GM23338 (cell line): ENCODE results near the gene DDX24. TPM values are rescaled to one million over a fixed set of nuclear protein-coding genes. Genes with fewer than 3 reads are reported as not detected.

Experiments
- ATAC-seq: fragments of 200-7000 bp; cut with Tn5 transposase; 3 replicates; pipeline ENCODE4 v1.9.1; 2020
- DNase-seq: peaks from one replicate; pipeline ENCODE4 v3.0.0-alpha.2; 2015; ENCODE audit warnings: low spot score
- H2AFZ ChIP-seq: fragments of 200-600 bp; sonication (generic); 2 replicates; pipeline ENCODE4 v1.8.0; 2016; ENCODE audit warnings: antibody characterized with exemption, mild to moderate bottlenecking, moderate library complexity
- H3F3A ChIP-seq: fragments of 200-600 bp; sonication (generic); replicated peaks from 2 replicates; pipeline ENCODE4 v1.8.0; 2017; ENCODE audit warnings: antibody characterized with exemption, mixed run types, low read depth
- H3K27ac ChIP-seq: fragments of 200-600 bp; sonication (generic); 2 replicates; pipeline ENCODE4 v1.6.1; 2016; ENCODE audit warnings: low read depth
- H3K27me3 ChIP-seq: fragments of 200-600 bp; sonication (generic); 2 replicates; pipeline ENCODE4 v1.8.0; 2016; ENCODE audit warnings: mild to moderate bottlenecking, mixed run types, moderate library complexity; ENCODE audit not compliant: insufficient read depth
- H3K36me3 ChIP-seq: fragments of 200-600 bp; sonication (generic); 2 replicates; pipeline ENCODE4 v1.8.0; 2016; ENCODE audit warnings: mild to moderate bottlenecking; ENCODE audit not compliant: insufficient read depth
- H3K4me1 ChIP-seq: fragments of 200-600 bp; sonication (generic); 2 replicates; pipeline ENCODE4 v1.8.0; 2016; ENCODE audit warnings: mild to moderate bottlenecking, moderate library complexity; ENCODE audit not compliant: insufficient read depth
- H3K4me2 ChIP-seq: fragments of 200-600 bp; sonication (generic); 2 replicates; pipeline ENCODE4 v1.7.1; 2017; ENCODE audit warnings: mixed run types
- H3K4me3 ChIP-seq: fragments of 200-600 bp; sonication (generic); 2 replicates; pipeline ENCODE4 v1.6.1; 2016; ENCODE audit warnings: mixed run types
- H3K79me2 ChIP-seq: fragments of 200-600 bp; sonication (generic); replicated peaks from 2 replicates; pipeline ENCODE4 v1.8.0; 2017; ENCODE audit warnings: mild to moderate bottlenecking; ENCODE audit not compliant: insufficient read depth
- H3K9me2 ChIP-seq: fragments of 200-600 bp; sonication (generic); 2 replicates; pipeline ENCODE4 v1.8.0; 2017; ENCODE audit not compliant: insufficient read depth
- H4K20me1 ChIP-seq: fragments of 200-600 bp; sonication (generic); replicated peaks from 2 replicates; pipeline ENCODE4 v1.8.0; 2017; ENCODE audit warnings: mild to moderate bottlenecking; ENCODE audit not compliant: insufficient read depth
- H3K27ac Mint-ChIP-seq: 2 replicates; pipeline ENCODE4 v1.8.0; 2020; ENCODE audit warnings: inconsistent platforms, mild to moderate bottlenecking, moderate library complexity, mixed read lengths
- H3K27me3 Mint-ChIP-seq: 3 replicates; pipeline ENCODE4 v1.8.0; 2022; ENCODE audit warnings: low read depth, mild to moderate bottlenecking, moderate library complexity, mixed read lengths, inconsistent platforms; ENCODE audit not compliant: insufficient read depth, poor library complexity
- H3K36me3 Mint-ChIP-seq: 3 replicates; pipeline ENCODE4 v1.8.0; 2021; ENCODE audit warnings: low read depth, mild to moderate bottlenecking, inconsistent platforms, moderate library complexity, mixed read lengths
- H3K4me1 Mint-ChIP-seq: 3 replicates; pipeline ENCODE4 v1.8.0; 2020; ENCODE audit warnings: mild to moderate bottlenecking, inconsistent platforms, mixed read lengths
- H3K4me3 Mint-ChIP-seq: 3 replicates; pipeline ENCODE4 v1.8.0; 2021; ENCODE audit warnings: moderate library complexity, mild to moderate bottlenecking, inconsistent platforms, mixed read lengths
- H3K9me3 Mint-ChIP-seq: 3 replicates; pipeline ENCODE4 v1.8.0; 2020; ENCODE audit warnings: moderate library complexity, mild to moderate bottlenecking, inconsistent platforms, mixed read lengths
- CREB1 ChIP-seq: fragments of 250-450 bp; sonication (Bioruptor Pico); IDR thresholded peaks from 2 replicates; pipeline ENCODE4 v1.5.0; 2020; ENCODE audit warnings: low read depth, mild to moderate bottlenecking, moderate library complexity
- EZH2 ChIP-seq: fragments of 200-600 bp; sonication (generic); IDR thresholded peaks from one replicate; pipeline ENCODE4 v1.8.0; 2017; ENCODE audit warnings: antibody characterized with exemption, mild to moderate bottlenecking, low read depth; ENCODE audit not compliant: unreplicated experiment
- NANOG ChIP-seq: IDR thresholded peaks from 2 replicates; pipeline ENCODE4 v1.6.1; 2016; ENCODE audit warnings: antibody characterized with exemption, borderline replicate concordance
- STAT1 ChIP-seq: IDR thresholded peaks from one replicate; pipeline ENCODE4 v1.6.1; 2016; ENCODE audit warnings: antibody characterized with exemption; ENCODE audit not compliant: unreplicated experiment
- polyA plus RNA-seq: library from polyadenylated mRNA; unstranded; fragments of >200 nt; fragmentation: Nextera tagmentation; extraction: Ambion mirVana; gene quantifications from 2 replicates; pipeline ENCODE4 v1.2.1, GENCODE V29; 2016
- total RNA-seq: library from RNA; depleted of rRNA; stranded (reverse); fragments of >200 nt; shearing (Covaris generic); gene quantifications from 2 replicates; pipeline ENCODE4 v1.2.3, GENCODE V29; 2014
- TF ChIP-seq, protein P1 (sequence below): fragments of 250-450 bp; sonication (Bioruptor Pico); IDR thresholded peaks from 2 replicates; pipeline ENCODE4 v1.5.0; 2020; ENCODE audit warnings: mild to moderate bottlenecking, moderate library complexity

DDX24 gene
- total and polyA plus RNA-seq, 2 experiments from 2014 or later: 150 to 265 TPM

DNA sequence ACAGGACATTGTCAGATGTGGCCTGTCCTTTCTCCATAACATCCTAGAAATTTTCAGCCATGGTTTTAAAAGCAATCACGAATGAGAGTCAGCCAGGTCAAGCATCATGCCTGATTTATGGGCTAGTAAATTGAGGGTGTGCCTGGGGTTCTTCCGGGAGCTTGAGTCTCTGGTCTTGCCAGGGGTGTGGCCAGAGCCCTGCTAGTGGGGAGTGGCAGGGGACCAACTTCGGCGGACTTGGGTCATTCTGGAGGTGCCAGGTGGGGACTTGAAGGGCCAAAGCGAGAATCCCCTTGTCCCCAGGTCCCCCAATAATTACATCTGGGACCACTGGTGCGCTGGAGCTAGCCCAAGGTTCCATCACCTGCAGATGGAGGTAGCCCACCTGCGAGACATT, 49.1 kb downstream of the DDX24 start (continued):
- TF ChIP-seq STAT1: no peak

DNA sequence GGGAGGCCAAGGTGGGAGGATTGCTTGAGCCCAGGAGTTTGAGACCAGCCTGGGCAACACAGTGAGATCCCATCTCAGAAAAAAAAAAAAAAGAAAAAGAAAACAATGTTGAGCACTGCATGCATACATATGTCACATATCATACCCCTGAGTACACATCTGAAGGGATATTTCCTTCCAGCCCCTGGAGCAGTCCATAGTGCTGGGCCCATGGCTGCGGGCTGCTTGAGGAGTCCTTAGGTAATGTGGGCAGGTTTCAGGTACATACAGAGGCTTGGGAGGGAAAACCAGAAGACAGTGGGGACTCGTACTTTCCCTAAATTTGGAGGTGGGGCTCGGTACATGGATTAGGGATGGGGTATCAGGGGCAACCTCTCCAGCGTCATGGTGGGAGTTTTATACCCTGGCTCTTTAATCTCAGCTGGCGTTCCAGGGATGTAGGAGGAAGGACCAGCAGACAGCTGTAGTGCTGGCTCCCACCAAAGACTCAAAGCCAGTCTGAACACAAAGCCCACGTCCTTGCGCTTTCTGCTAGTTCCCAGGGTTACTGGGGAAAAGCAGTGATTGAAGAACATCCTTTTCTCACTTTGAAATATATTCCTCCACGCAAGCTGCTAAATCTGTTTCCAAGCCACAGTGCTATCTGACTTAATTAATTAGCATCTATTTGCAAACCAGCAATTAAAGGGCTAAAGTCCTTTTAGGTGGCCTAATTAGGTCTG, 49.7 kb downstream of the DDX24 start:
- TF ChIP-seq, protein P1, sequence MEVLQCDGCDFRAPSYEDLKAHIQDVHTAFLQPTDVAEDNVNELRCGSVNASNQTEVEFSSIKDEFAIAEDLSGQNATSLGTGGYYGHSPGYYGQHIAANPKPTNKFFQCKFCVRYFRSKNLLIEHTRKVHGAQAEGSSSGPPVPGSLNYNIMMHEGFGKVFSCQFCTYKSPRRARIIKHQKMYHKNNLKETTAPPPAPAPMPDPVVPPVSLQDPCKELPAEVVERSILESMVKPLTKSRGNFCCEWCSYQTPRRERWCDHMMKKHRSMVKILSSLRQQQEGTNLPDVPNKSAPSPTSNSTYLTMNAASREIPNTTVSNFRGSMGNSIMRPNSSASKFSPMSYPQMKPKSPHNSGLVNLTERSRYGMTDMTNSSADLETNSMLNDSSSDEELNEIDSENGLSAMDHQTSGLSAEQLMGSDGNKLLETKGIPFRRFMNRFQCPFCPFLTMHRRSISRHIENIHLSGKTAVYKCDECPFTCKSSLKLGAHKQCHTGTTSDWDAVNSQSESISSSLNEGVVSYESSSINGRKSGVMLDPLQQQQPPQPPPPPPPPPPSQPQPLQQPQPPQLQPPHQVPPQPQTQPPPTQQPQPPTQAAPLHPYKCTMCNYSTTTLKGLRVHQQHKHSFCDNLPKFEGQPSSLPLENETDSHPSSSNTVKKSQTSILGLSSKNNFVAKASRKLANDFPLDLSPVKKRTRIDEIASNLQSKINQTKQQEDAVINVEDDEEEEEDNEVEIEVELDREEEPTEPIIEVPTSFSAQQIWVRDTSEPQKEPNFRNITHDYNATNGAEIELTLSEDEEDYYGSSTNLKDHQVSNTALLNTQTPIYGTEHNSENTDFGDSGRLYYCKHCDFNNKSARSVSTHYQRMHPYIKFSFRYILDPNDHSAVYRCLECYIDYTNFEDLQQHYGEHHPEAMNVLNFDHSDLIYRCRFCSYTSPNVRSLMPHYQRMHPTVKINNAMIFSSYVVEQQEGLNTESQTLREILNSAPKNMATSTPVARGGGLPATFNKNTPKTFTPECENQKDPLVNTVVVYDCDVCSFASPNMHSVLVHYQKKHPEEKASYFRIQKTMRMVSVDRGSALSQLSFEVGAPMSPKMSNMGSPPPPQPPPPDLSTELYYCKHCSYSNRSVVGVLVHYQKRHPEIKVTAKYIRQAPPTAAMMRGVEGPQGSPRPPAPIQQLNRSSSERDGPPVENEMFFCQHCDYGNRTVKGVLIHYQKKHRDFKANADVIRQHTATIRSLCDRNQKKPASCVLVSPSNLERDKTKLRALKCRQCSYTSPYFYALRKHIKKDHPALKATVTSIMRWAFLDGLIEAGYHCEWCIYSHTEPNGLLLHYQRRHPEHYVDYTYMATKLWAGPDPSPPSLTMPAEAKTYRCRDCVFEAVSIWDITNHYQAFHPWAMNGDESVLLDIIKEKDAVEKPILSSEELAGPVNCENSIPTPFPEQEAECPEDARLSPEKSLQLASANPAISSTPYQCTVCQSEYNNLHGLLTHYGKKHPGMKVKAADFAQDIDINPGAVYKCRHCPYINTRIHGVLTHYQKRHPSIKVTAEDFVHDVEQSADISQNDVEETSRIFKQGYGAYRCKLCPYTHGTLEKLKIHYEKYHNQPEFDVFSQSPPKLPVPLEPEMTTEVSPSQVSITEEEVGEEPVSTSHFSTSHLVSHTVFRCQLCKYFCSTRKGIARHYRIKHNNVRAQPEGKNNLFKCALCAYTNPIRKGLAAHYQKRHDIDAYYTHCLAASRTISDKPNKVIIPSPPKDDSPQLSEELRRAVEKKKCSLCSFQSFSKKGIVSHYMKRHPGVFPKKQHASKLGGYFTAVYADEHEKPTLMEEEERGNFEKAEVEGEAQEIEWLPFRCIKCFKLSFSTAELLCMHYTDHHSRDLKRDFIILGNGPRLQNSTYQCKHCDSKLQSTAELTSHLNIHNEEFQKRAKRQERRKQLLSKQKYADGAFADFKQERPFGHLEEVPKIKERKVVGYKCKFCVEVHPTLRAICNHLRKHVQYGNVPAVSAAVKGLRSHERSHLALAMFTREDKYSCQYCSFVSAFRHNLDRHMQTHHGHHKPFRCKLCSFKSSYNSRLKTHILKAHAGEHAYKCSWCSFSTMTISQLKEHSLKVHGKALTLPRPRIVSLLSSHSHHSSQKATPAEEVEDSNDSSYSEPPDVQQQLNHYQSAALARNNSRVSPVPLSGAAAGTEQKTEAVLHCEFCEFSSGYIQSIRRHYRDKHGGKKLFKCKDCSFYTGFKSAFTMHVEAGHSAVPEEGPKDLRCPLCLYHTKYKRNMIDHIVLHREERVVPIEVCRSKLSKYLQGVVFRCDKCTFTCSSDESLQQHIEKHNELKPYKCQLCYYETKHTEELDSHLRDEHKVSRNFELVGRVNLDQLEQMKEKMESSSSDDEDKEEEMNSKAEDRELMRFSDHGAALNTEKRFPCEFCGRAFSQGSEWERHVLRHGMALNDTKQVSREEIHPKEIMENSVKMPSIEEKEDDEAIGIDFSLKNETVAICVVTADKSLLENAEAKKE: no peak
- no peak for TF ChIP-seq CREB1 (CRISPR knock-in tag)
- no peak for TF ChIP-seq NANOG
- no peak for TF ChIP-seq EZH2
- Mint-ChIP-seq H3K4me3 (no peak overlapping the region), H3K27ac (no peak overlapping the region), H3K9me3 (peaks cover 8% of the 10 kb centered on the region; the same call in 1 of the 3 replicates), H3K4me1 (peaks cover 4% of the 10 kb centered on the region; the same call in 2 of the 3 replicates), H3K36me3 (peaks cover 6% of the 10 kb centered on the region; the same call in 2 of the 3 replicates), H3K27me3 (peaks cover 7% of the 10 kb centered on the region)
- H3K4me1 ChIP-seq: no peaks in the 10 kb centered on the region
- no peaks in the 10 kb centered on the region for H3K27me3 ChIP-seq
- H3K4me2 ChIP-seq: no peak overlapping the region
- H2AFZ ChIP-seq: no peak overlapping the region
- 0 out of 2 replicates have a peak, but pooled peaks cover 4% of the 10 kb centered on the region for H3K9me2 ChIP-seq
- no peaks in the 10 kb centered on the region for H3K79me2 ChIP-seq
- H3K4me3 ChIP-seq: no peak overlapping the region
- ATAC-seq: no peak
- no peaks in the 10 kb centered on the region for H4K20me1 ChIP-seq
- H3K27ac ChIP-seq: no peak overlapping the region
- no peaks in the 10 kb centered on the region for H3K36me3 ChIP-seq
- H3F3A ChIP-seq: no peaks in the 10 kb centered on the region
- no peak for DNase-seq
